Activated T-cell treated with anti-CD3 and anti-CD28 coated beads for 48 hours (primary cell): ENCODE measurements around the gene ADAMTS5.

Experiments
- DNase-seq: peaks from one replicate; pipeline ENCODE4 v3.0.0-alpha.2; 2020; ENCODE audit warnings: low read depth

ADAMTS5 gene

GRCh38 chr21:26967062-26967913 lies at the start of gene ADAMTS5:
TSS of gene ADAMTS5 (minus strand) at chr21:26967088. CDS start at chr21:26966391, 697 bp downstream.
- no peak for DNase-seq

- no peak for DNase-seq
Measured at GRCh38 chr21:27001526-27001925, 34.6 kb upstream of the ADAMTS5 start.

GRCh38 chr21:26983576-26983975 lies 16.7 kb upstream of the ADAMTS5 start:
- no peak for DNase-seq

GRCh38 chr21:26982767-26983166 lies 15.9 kb upstream of the ADAMTS5 start:
- DNase-seq, result no peak

GRCh38 chr21:26977746-26978145 lies 10.9 kb upstream of the ADAMTS5 start:
- no peak for DNase-seq

- no peak for DNase-seq
Measured at GRCh38 chr21:26973226-26973625, 6.3 kb upstream of the ADAMTS5 start.

- no peak for DNase-seq
Measured at GRCh38 chr21:26972192-26972591, 5.3 kb upstream of the ADAMTS5 start.

GRCh38 chr21:26969971-26970725 lies 3.3 kb upstream of the ADAMTS5 start:
- no peak for DNase-seq

GRCh38 chr21:26966649-26967061 lies 233 bp downstream of the ADAMTS5 start:
- DNase-seq, result no peak

- DNase-seq, result no peak
Measured at GRCh38 chr21:26965907-26966581, 844 bp downstream of the ADAMTS5 start.

- no peak for DNase-seq
Measured at GRCh38 chr21:26965040-26965906, 1.6 kb downstream of the ADAMTS5 start.

- DNase-seq, result no peak
Measured at GRCh38 chr21:26964170-26964778, 2.6 kb downstream of the ADAMTS5 start.

- no peak for DNase-seq
Measured at GRCh38 chr21:26962621-26963181, 4.2 kb downstream of the ADAMTS5 start.

GRCh38 chr21:26961698-26962097 lies 5.2 kb downstream of the ADAMTS5 start:
- DNase-seq, result no peak

GRCh38 chr21:26958788-26959187 lies 8.1 kb downstream of the ADAMTS5 start:
- no peak for DNase-seq

- DNase-seq, result no peak
Measured at GRCh38 chr21:26956813-26957212, 10.1 kb downstream of the ADAMTS5 start.

- no peak for DNase-seq
Measured at GRCh38 chr21:26956216-26956615, 10.7 kb downstream of the ADAMTS5 start.

- no peak for DNase-seq
Measured at GRCh38 chr21:26954662-26955121, 12.2 kb downstream of the ADAMTS5 start.

- DNase-seq, result no peak
Measured at GRCh38 chr21:26952374-26953066, 14.4 kb downstream of the ADAMTS5 start.

GRCh38 chr21:26949830-26950229 lies 17.1 kb downstream of the ADAMTS5 start:
- no peak for DNase-seq
